Retinal pigment epithelial cell (primary cell): Measurements from ENCODE around the gene MESP2.

Source experiments
- DNase-seq: peaks from one replicate; pipeline ENCODE4 v3.0.0-alpha.2; 2010; ENCODE audit warnings: low read depth
- H3K4me3 ChIP-seq: 2 replicates; pipeline ENCODE4 v1.5.1; 2011; ENCODE audit warnings: mild to moderate bottlenecking, low read length, control low read depth, moderate library complexity
- CTCF ChIP-seq: conservative IDR thresholded peaks from 2 replicates; pipeline ENCODE4 v1.5.1; 2011; ENCODE audit warnings: low read depth, low read length, control low read depth, inconsistent platforms

The MESP2 gene

GRCh38 chr15:89805241-89806209 lies 29.4 kb downstream of the MESP2 start:
- TF ChIP-seq CTCF: no peak
- H3K4me3 ChIP-seq: no peak overlapping the region
- DNase-seq: no peak

GRCh38 chr15:89806210-89806558 lies 30.1 kb downstream of the MESP2 start:
- no peak overlapping the region for H3K4me3 ChIP-seq
- no peak for TF ChIP-seq CTCF
- DNase-seq: no peak

GRCh38 chr15:89806559-89807550 lies 30.7 kb downstream of the MESP2 start:
- DNase-seq: no peak
- no peak overlapping the region for H3K4me3 ChIP-seq
- TF ChIP-seq CTCF: no peak

GRCh38 chr15:89807689-89808088 lies 31.6 kb downstream of the MESP2 start:
- no peak for TF ChIP-seq CTCF
- DNase-seq: no peak
- no peak overlapping the region for H3K4me3 ChIP-seq

- DNase-seq: no peak
- H3K4me3 ChIP-seq: no peak overlapping the region
- no peak for TF ChIP-seq CTCF
Measured at GRCh38 chr15:89808160-89808870, 32.2 kb downstream of the MESP2 start.

- no peak for DNase-seq
- TF ChIP-seq CTCF: no peak
- H3K4me3 ChIP-seq: no peak overlapping the region
Measured at GRCh38 chr15:89809093-89809786, 33.1 kb downstream of the MESP2 start.
